Neural progenitor cell (in vitro differentiated cells): ENCODE results near the gene CIDEB. TPM values are rescaled to one million over a fixed set of nuclear protein-coding genes. Genes with fewer than 3 reads are reported as not detected.

Experiments used
- DNase-seq: peaks from one replicate; pipeline ENCODE4 v3.0.0-alpha.2; 2016; ENCODE audit warnings: low spot score
- H2AFZ ChIP-seq: fragments of 200-600 bp; sonication (generic); replicated peaks from 2 replicates; pipeline ENCODE4 v1.6.1; 2016; ENCODE audit warnings: antibody characterized with exemption
- H3F3A ChIP-seq: fragments of 200-600 bp; sonication (generic); 2 replicates; pipeline ENCODE4 v1.6.1; 2016; ENCODE audit warnings: antibody characterized with exemption, low read depth
- H3K27ac ChIP-seq: fragments of 200-600 bp; sonication (generic); 2 replicates; pipeline ENCODE4 v1.5.1; 2016; ENCODE audit warnings: mild to moderate bottlenecking
- H3K27me3 ChIP-seq: fragments of 200-600 bp; sonication (generic); 2 replicates; pipeline ENCODE4 v1.6.1; 2016; ENCODE audit warnings: mild to moderate bottlenecking, moderate library complexity
- H3K36me3 ChIP-seq: fragments of 200-600 bp; sonication (generic); 2 replicates; pipeline ENCODE4 v1.5.1; 2016
- H3K4me1 ChIP-seq: fragments of 200-600 bp; sonication (generic); 2 replicates; pipeline ENCODE4 v1.6.1; 2016; ENCODE audit warnings: mixed run types
- H3K4me2 ChIP-seq: fragments of 200-600 bp; sonication (generic); 2 replicates; pipeline ENCODE4 v1.6.1; 2016
- H3K4me3 ChIP-seq: fragments of 200-600 bp; sonication (generic); 2 replicates; pipeline ENCODE4 v1.5.1; 2016
- H3K79me2 ChIP-seq: fragments of 200-600 bp; sonication (generic); 2 replicates; pipeline ENCODE4 v1.6.1; 2016; ENCODE audit warnings: low read depth
- H3K9ac ChIP-seq: fragments of 200-600 bp; sonication (generic); 2 replicates; pipeline ENCODE4 v1.6.1; 2016
- H3K9me3 ChIP-seq: fragments of 200-600 bp; sonication (generic); 2 replicates; pipeline ENCODE4 v1.5.1; 2016; ENCODE audit warnings: low read depth
- H4K20me1 ChIP-seq: fragments of 200-600 bp; sonication (generic); 2 replicates; pipeline ENCODE4 v1.6.1; 2016; ENCODE audit warnings: low read depth
- H3K27ac Mint-ChIP-seq: 3 replicates; pipeline ENCODE4 v1.8.0; 2021; ENCODE audit warnings: mixed read lengths
- H3K27me3 Mint-ChIP-seq: 2 replicates; pipeline ENCODE4 v1.8.0; 2022; ENCODE audit warnings: low read depth, mild to moderate bottlenecking, inconsistent platforms, moderate library complexity, mixed read lengths; ENCODE audit not compliant: insufficient read depth
- H3K36me3 Mint-ChIP-seq: 3 replicates; pipeline ENCODE4 v1.8.0; 2021; ENCODE audit warnings: mixed read lengths
- H3K4me1 Mint-ChIP-seq: 3 replicates; pipeline ENCODE4 v1.8.0; 2021; ENCODE audit warnings: mixed read lengths
- H3K4me3 Mint-ChIP-seq: 3 replicates; pipeline ENCODE4 v1.8.0; 2021; ENCODE audit warnings: mild to moderate bottlenecking, moderate library complexity, mixed read lengths
- H3K9me3 Mint-ChIP-seq: 3 replicates; pipeline ENCODE4 v1.8.0; 2020; ENCODE audit warnings: mixed read lengths
- EZH2 ChIP-seq: fragments of 200-600 bp; sonication (generic); IDR thresholded peaks from 2 replicates; pipeline ENCODE4 v1.6.1; 2017; ENCODE audit warnings: antibody characterized with exemption, mild to moderate bottlenecking, moderate library complexity
- EZH2phosphoT487 ChIP-seq: fragments of 200-600 bp; sonication (generic); IDR thresholded peaks from 2 replicates; pipeline ENCODE4 v1.6.1; 2017; ENCODE audit warnings: antibody characterized with exemption
- total RNA-seq: library from RNA; depleted of rRNA; stranded (reverse); fragments of >200 nt; gene quantifications from 2 replicates; pipeline ENCODE4 v1.2.3, GENCODE V29; 2015; ENCODE audit warnings: low replicate concordance
- TF ChIP-seq, protein P1 (sequence below): fragments of 200-600 bp; sonication (generic); IDR thresholded peaks from 2 replicates; pipeline ENCODE4 v1.5.1; 2017; ENCODE audit warnings: antibody characterized with exemption, mild to moderate bottlenecking

The CIDEB gene
- total RNA-seq, 1 donor from 2014 or later = not detected

DNA sequence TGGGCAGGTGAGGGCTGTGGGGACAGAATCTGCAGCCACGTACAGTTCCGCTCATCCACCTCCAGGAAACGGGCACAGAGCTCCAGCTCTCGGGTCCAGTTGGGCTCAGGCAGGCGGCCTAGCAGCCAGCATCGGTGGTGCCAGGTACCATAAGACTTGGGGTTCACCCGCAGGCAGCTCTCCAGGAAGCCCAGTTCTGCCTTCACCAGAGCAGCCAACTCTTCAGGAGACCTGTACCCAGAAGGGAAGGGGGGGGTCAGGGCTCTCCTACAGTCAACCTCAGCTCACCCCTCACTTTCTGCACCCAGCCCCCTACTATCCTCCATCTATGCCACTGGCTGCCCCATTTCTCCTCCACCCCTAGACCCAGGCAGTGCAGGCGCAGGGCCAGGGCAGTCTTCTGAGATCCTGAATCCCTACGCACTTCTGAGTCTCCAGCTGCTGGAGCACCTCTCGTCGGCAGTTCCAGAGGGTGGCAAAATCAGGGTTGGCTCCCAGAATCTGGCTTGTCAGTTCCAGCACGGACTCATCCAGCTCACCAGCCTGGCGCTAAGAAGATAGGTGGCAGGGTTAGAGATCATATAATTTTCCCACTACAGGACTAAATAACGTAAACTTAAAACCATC, 37.8 kb downstream of the CIDEB start:
- peaks cover 15% of the 10 kb centered on the region for H3K4me1 Mint-ChIP-seq
- Histone ChIP-seq H3K4me1 (peaks cover 6% of the 10 kb centered on the region), H3K4me3 (no peak overlapping the region), H3K27me3 (no peaks in the 10 kb centered on the region), H3K4me2 (no peak overlapping the region), H3F3A (peaks cover 10% of the 10 kb centered on the region), H3K36me3 (no peaks in the 10 kb centered on the region), H3K9ac (no peak overlapping the region), H4K20me1 (no peaks in the 10 kb centered on the region), H2AFZ (no peak overlapping the region), H3K79me2 (peaks cover 8% of the 10 kb centered on the region), H3K9me3 (no peaks in the 10 kb centered on the region), H3K27ac (no peak overlapping the region)
- H3K27ac Mint-ChIP-seq = no peak overlapping the region
- H3K36me3 Mint-ChIP-seq = peaks cover 2% of the 10 kb centered on the region
- peak overlapping the region; percentile 91 for H3K4me3 Mint-ChIP-seq
- H3K9me3 Mint-ChIP-seq = no peaks in the 10 kb centered on the region
- peaks cover 8% of the 10 kb centered on the region for H3K27me3 Mint-ChIP-seq
- TF ChIP-seq EZH2phosphoT487 (no peak), EZH2 (no peak)
- TF ChIP-seq, protein P1, sequence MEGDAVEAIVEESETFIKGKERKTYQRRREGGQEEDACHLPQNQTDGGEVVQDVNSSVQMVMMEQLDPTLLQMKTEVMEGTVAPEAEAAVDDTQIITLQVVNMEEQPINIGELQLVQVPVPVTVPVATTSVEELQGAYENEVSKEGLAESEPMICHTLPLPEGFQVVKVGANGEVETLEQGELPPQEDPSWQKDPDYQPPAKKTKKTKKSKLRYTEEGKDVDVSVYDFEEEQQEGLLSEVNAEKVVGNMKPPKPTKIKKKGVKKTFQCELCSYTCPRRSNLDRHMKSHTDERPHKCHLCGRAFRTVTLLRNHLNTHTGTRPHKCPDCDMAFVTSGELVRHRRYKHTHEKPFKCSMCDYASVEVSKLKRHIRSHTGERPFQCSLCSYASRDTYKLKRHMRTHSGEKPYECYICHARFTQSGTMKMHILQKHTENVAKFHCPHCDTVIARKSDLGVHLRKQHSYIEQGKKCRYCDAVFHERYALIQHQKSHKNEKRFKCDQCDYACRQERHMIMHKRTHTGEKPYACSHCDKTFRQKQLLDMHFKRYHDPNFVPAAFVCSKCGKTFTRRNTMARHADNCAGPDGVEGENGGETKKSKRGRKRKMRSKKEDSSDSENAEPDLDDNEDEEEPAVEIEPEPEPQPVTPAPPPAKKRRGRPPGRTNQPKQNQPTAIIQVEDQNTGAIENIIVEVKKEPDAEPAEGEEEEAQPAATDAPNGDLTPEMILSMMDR = no peak
- no peak for DNase-seq

DNA sequence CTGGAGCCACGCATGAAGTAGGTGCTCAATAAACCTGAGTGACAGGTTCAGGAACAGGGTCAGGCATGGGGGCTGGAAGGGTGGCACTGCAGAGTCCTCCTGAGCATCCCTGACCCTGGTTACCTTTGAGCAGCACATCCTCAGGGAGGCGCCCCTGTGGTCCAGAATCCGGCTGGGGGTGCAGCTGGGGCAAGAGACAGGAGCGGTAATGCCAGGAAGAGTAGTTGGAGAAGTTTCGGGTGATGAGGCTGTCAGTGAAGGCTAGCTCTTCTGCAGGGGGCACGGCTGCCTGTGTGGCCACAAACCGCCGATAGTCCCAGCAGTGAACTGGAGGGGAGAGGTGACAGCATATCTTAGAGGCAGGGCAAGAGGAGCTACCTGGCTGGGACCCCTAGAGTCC, 38.4 kb downstream of the CIDEB start:
- no peaks in the 10 kb centered on the region for H4K20me1 ChIP-seq
- H3K4me1 ChIP-seq = peaks cover 6% of the 10 kb centered on the region
- Mint-ChIP-seq H3K27ac (no peak overlapping the region), H3K27me3 (peaks cover 8% of the 10 kb centered on the region), H3K9me3 (no peaks in the 10 kb centered on the region), H3K4me3 (peak overlapping the region; percentile 52), H3K4me1 (peaks cover 15% of the 10 kb centered on the region), H3K36me3 (peaks cover 2% of the 10 kb centered on the region)
- H3K27me3 ChIP-seq = no peaks in the 10 kb centered on the region
- H3K9ac ChIP-seq = no peak overlapping the region
- TF ChIP-seq EZH2phosphoT487 (no peak), EZH2 (no peak)
- TF ChIP-seq, protein P1 = no peak
- H3F3A ChIP-seq = peaks cover 10% of the 10 kb centered on the region
- no peak overlapping the region for H2AFZ ChIP-seq
- H3K36me3 ChIP-seq = no peaks in the 10 kb centered on the region
- no peaks in the 10 kb centered on the region for H3K9me3 ChIP-seq
- H3K27ac ChIP-seq = no peak overlapping the region
- no peak overlapping the region for H3K4me2 ChIP-seq
- H3K4me3 ChIP-seq = no peak overlapping the region
- DNase-seq = no peak
- H3K79me2 ChIP-seq = peaks cover 8% of the 10 kb centered on the region

DNA sequence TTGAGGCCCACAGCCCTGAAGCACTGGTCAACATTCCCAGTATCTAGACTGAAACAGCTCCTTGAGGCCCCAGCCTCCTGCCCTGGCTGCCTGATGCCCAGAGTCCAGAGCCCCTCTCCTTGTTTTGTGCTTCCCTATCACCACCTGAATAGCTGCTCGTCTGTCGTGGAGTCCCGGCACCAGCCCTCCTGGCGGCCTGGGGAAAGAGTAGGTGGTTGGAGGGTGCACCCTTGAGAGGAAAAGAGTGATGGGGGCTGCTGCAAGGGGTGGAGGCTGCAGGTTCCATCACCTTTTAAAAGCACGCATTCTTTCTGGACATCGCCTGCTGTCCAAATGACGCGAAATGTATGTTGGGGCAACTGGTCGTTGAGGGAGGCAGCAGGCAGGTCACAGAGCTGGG, 39.6 kb downstream of the CIDEB start:
- H3K27ac Mint-ChIP-seq = no peak overlapping the region
- Histone ChIP-seq H2AFZ (no peak overlapping the region), H3K4me1 (peaks cover 6% of the 10 kb centered on the region), H3K27ac (no peak overlapping the region), H3K27me3 (no peaks in the 10 kb centered on the region), H3F3A (peaks cover 10% of the 10 kb centered on the region), H3K4me2 (no peak overlapping the region), H4K20me1 (no peaks in the 10 kb centered on the region), H3K9ac (no peak overlapping the region), H3K79me2 (peaks cover 8% of the 10 kb centered on the region), H3K9me3 (no peaks in the 10 kb centered on the region), H3K4me3 (no peak overlapping the region), H3K36me3 (no peaks in the 10 kb centered on the region)
- no peak overlapping the region for H3K4me3 Mint-ChIP-seq
- peaks cover 15% of the 10 kb centered on the region for H3K4me1 Mint-ChIP-seq
- H3K27me3 Mint-ChIP-seq = peaks cover 8% of the 10 kb centered on the region
- no peak for DNase-seq
- no peaks in the 10 kb centered on the region for H3K36me3 Mint-ChIP-seq
- TF ChIP-seq EZH2phosphoT487 = no peak
- TF ChIP-seq, protein P1 = no peak
- no peak for TF ChIP-seq EZH2
- no peaks in the 10 kb centered on the region for H3K9me3 Mint-ChIP-seq
